ENCODE measurements around the gene SEPTIN2. TPM values are rescaled to one million over a fixed set of nuclear protein-coding genes. Genes with fewer than 3 reads are reported as not detected.
A peak's percentile ranks its signal among the peaks of the same experiment; 100 is the strongest.
"Not testable (repeated sequence)": the region's sequence is repeated elsewhere in the genome, so short reads cannot be mapped to it uniquely, and the experiment has no call there.

Gene SEPTIN2
- total RNA-seq, 1 donor from 2014 or later = 177 TPM

DNA sequence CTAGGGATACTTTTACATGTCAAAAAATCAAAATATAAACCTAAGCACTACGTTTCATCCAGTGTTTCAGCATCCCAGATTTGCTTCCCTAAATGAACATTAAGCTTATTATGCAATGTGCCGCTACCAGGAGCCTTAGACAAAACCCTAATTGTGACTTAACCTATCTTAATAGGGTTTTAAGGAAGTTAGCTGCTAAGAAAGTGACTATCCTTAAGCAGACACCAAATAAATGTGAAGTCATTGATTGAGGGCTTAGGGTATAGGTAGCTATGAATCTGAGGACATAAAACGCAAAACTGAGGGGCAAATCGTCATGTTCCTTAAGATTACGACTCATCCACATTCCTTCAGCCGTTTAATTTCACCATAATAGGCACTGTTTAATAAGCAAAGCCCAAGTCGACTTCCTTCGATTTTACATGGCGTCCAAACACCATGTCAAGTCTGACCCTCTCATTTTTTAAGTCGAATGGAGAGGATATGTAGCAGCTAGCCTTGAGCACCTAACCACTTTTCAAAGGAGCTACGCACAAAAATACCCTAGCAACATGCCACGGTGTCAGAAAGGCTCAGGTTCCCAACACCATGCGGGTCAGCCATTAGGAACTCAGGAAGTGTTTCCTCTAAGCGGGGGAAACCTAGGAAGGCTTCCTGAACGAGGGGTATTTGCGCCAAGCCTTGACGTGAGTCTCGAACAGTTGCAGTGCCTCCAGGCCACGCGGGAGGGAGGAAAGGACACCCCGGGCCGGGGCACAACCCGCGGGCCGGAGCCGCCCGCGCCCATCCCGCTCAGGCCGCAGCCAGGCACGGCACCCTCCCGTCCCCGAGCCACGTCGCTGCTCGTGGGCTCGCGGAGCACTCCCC lies 1.3 kb upstream of the SEPTIN2 start:
- ATAC-seq = no peak

GRCh38 chr2:241315093-241315878 lies 439 bp upstream of the SEPTIN2 start, which contains the start of gene HDLBP:
TSS of gene HDLBP (minus strand) at chr2:241315672. CDS start at chr2:241266869, 48,803 bp downstream.
- ATAC-seq = peak; percentile 96

- ATAC-seq = no peak
Observed at GRCh38 chr2:241316825-241317224, 1.1 kb downstream of the SEPTIN2 start.

- no peak for ATAC-seq
Observed at GRCh38 chr2:241317391-241317790, 1.7 kb downstream of the SEPTIN2 start.

DNA sequence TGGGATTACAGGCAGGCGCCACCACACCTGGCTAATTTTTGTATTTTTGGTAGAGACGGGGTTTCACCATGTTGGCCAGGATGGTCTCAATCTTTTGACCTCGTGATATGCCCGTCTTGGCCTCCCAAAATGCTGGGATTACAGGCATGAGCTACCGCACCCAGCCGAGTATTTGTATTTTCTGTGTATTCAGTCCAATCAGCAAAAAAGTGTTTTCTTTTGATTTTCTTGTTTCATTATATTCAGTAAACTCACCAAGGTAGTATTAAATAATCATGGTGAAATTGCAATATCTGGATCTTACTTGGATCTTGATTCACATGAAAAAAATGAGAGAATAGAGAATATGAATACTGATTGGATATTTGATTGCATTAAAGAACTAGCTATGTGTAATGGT lies 3.1 kb downstream of the SEPTIN2 start:
- not testable (repeated sequence) for ATAC-seq

DNA sequence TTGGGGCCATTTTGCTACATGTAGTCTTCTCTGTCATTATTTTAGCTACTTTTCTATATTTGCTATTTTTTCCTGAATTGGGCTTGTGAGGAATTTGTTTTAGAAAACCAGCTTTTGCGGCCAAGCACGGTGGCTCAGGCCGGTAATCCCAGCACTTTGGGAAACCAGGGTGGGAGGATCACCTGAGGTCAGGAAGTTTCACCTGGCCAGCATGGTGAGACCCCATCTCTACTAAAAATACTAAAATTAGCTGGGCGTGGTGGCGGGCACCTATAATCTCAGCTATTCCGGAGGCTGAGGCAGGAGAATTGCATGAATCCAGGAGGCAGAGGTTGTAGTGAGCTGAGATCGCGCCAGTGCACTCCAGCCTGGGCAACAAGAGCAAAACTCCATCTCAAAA lies 4.7 kb downstream of the SEPTIN2 start:
- no peak for ATAC-seq

- no peak for ATAC-seq
Observed at GRCh38 chr2:241321033-241321432, 5.3 kb downstream of the SEPTIN2 start.

- ATAC-seq = no peak
Observed at GRCh38 chr2:241321886-241322285, 6.2 kb downstream of the SEPTIN2 start.

DNA sequence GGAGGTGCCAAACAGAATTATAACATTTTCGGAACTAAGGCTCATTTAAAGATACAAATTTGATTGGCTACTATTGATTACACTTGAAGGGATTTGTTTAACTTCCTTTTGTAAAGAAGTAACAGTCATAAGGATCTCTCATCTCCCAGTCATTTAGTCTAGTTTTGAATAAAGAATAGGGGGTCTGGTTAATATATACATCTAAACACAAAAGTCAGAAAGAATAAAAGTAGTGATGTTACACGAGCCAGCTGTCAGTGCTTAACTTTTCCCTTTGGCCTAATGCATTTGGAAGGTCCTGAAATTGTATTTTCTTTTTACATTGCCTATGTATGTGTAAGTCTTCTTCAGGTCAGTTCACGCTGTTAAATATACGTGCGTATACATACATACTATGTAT lies 8.1 kb downstream of the SEPTIN2 start:
- ATAC-seq = no peak

DNA sequence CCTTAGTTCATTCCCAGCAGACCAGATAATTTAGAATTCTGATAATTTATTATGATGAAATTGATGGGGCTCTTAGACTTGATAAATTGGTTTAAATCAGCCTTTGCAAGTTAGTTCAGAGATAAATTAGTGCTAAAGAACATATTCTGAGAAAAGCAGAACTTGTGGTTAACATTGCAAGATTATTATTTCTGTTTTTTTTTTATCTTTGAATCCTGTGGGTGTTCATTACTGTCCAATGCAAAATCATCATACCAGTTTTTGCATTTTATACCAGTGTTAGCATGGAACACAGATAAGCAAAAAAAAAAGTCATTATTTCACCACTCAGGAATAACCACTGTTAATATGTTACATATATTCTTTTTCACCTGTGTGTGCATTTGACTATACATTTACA lies 9.1 kb downstream of the SEPTIN2 start:
- no peak for ATAC-seq

GRCh38 chr2:241325257-241325656 lies 9.5 kb downstream of the SEPTIN2 start:
- ATAC-seq = no peak

GRCh38 chr2:241329669-241330615 lies 14.2 kb downstream of the SEPTIN2 start:
- ATAC-seq = peak; percentile 71

DNA sequence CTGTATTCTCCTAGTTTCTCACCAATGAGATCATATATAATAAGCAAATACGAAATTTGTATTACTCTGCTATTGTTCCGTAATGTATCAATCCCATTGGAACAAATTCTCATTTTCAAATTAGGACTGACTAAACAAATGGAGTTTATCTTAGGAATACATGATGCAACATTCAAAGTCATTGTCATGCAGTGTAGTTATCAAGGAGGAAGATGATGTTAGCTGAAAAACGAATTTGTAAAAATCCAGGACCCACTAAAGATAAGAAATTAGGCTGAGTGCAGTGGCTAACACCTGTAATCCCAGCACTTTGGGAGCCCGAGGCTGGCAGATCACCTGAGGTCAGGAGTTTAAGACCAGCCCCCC lies 14.9 kb downstream of the SEPTIN2 start:
- ATAC-seq = no peak

DNA sequence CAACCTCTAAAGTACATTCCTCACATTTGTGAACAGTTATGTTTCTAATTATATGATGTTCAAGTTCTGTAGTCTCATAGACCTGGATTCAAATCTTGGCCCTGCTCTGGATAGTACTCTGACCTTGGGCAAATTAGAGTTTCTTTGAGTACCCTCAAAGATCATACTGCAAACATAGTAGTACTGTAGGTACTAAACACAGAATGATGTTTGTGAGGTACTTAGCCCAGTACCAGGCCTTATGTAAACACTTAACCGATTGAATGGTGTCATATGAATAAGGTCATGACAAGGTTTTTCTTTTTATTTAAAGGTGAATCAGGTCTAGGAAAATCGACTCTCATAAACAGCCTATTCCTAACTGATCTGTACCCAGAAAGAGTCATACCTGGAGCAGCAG lies 19.1 kb downstream of the SEPTIN2 start:
- no peak for ATAC-seq

- ATAC-seq = no peak
Observed at GRCh38 chr2:241339839-241340630, 24.3 kb downstream of the SEPTIN2 start.

DNA sequence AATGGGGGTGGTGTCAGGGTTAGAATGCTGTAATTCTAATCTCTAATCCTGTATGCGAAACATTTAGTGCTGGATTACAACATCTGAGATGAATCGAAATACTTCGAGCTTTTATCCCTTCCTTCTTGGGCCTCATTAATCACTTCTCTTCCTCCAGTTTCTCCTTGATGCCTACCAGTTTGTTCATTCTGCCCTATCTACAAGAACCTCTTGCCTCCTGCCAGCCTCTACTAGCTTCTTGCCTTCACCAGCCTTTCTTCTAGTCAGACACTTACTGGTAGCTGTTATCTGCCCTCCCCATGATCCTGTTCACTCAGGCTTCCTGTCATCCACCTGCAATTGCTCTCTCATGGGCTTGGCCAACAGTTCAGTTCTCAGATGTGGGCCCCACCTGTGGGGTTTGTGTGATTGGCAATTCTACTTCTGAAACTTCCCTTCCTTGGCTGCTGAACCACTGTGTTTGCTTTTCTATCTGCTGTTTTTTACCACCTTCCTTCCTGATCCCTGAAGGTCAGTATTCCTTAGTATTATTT lies 25.0 kb downstream of the SEPTIN2 start:
- ATAC-seq = no peak

DNA sequence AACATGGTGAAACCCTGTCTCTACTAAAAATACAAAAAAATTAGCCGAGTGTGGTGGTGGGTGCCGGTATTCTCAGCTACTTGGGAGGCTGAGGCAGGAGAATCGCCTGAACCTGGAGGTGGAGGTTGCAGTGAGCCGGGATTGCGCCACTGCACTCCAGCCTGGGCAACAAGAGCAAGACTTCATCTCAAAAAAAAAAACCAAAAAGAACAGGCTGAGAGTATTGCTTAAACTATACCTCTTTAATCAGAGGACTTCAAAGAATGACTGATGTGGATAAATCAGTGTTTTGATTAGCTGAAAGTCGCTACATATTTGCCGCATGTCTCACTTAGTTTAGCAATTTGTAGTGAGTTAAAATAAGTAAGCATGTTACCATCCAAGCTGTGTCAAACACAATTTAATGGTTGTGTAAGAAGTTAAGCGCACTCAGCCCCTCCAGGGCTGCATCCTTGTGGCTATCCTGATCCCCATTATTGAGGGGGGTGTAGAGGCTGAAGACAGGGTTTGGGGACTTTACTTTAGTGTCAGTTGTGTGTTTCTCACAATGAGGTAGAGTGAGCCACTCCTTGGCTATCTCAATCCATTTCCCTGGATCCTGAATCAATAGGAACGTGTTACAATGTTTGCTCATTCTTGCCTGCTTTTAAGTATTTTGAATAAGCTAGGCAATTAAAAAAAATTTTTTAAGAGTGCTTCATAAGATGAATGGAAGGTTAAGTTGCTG lies 29.4 kb downstream of the SEPTIN2 start:
- ATAC-seq = no peak

- no peak for ATAC-seq
Observed at GRCh38 chr2:241349941-241350340, 34.2 kb downstream of the SEPTIN2 start.

DNA sequence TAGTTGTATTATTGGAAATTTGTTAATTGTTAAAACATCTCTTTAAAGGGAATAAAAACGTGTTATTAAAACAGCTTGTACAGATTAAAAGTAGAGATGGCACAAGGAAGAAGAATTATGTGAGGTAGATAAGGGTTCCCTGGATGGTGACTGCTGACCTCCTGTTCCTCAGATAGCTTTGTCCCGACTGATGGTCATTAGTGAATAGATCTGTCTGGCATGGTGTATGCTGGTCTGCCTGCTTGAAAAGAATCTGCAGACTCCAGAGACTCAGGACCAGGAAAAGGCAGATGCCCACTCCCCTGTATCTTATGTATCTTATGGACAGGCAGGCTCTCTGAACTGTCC lies 34.8 kb downstream of the SEPTIN2 start:
- ATAC-seq = no peak

DNA sequence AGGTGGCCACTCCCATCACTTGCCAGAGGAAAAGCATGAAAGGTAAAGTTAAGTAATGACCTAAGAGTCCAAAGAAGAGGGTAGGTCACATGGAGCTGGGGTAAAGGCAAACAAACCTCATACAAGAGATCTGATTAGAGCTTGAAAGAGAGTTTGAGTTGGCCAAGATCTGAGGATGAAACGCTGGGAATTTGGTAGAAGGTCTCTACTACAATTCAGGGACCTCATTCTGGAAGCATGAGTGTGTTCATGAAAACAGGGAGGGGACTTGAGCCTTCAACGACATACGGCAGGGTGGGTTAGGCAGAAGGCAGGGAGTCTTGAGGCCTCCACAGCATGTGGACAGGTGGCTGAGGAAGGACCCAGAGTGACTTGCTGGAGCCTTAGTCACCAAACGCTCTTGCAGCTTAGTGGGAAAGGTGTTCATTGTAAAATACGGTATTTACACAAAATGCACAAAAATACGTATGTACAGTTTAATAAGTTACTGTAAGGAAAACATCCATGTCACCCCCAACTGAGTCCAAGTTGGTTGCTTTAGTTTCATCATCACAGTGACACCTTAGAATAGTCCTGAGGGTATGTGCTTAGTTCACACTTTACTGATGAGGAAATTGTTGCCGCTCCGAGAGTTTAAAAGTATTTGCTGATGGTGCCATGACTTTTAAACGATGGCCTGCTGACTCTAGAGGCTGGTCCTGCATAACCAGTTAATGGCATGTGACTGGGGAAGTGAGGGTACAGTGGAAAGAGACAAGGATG lies 35.3 kb downstream of the SEPTIN2 start:
- ATAC-seq = no peak
